ENCODE measurements around the gene ZNF30.

DNA sequence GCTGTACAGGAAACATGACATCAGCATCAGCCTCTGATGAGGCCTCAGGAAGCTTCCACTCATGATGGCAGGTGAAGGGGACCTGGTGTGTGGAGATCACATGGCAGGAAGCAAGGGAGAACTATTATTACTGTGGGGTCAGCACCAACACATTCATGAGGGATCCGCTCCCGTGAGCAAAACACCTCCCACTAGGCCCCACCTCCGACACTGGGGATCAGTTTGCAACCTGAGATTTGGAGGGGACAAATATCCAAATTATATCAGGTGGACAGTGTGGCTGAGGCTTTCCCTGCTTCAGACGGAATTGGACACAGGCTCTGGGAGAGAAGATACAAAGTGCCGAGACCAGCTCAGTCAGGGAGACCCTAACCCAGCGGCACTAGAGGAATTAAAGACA lies 43.0 kb downstream of the ZNF30 start:
- TF ChIP-seq, protein P1, sequence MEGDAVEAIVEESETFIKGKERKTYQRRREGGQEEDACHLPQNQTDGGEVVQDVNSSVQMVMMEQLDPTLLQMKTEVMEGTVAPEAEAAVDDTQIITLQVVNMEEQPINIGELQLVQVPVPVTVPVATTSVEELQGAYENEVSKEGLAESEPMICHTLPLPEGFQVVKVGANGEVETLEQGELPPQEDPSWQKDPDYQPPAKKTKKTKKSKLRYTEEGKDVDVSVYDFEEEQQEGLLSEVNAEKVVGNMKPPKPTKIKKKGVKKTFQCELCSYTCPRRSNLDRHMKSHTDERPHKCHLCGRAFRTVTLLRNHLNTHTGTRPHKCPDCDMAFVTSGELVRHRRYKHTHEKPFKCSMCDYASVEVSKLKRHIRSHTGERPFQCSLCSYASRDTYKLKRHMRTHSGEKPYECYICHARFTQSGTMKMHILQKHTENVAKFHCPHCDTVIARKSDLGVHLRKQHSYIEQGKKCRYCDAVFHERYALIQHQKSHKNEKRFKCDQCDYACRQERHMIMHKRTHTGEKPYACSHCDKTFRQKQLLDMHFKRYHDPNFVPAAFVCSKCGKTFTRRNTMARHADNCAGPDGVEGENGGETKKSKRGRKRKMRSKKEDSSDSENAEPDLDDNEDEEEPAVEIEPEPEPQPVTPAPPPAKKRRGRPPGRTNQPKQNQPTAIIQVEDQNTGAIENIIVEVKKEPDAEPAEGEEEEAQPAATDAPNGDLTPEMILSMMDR (conservative IDR thresholded peaks at IDR 0.05; ENCODE audit: low read depth, low read length): no peak
- no peak for TF ChIP-seq EZH2 (IDR thresholded peaks at IDR 0.05; ENCODE audit: borderline replicate concordance, low read depth, low read length, poor library complexity, severe bottlenecking)
